H4 (cell line): ENCODE data around the gene LYST. TPM values are rescaled to one million over a fixed set of nuclear protein-coding genes. Genes with fewer than 3 reads are reported as not detected.

ENCODE experiments used
- DNase-seq: peaks from one replicate; pipeline ENCODE4 v3.0.0-alpha.2; 2015; ENCODE audit warnings: low spot score
- total RNA-seq: library from RNA; depleted of rRNA; stranded (reverse); fragments of >200 nt; shearing (Covaris generic); gene quantifications from 2 replicates; pipeline ENCODE4 v1.2.3, GENCODE V29; 2014

Gene LYST
- total RNA-seq, 1 experiment from 2014 or later = 8.4 TPM

- DNase-seq = no peak
Measured at GRCh38 chr1:235885655-235886262, 19.1 kb upstream of the LYST start.

- DNase-seq = peak; percentile 98
Measured at GRCh38 chr1:235883261-235883927, 16.7 kb upstream of the LYST start.

- DNase-seq = no peak
Measured at GRCh38 chr1:235882816-235883215, 16.1 kb upstream of the LYST start.

- DNase-seq = no peak
Measured at GRCh38 chr1:235881930-235882700, 15.4 kb upstream of the LYST start.

GRCh38 chr1:235878082-235878811 is 11.5 kb upstream of the LYST start:
- no peak for DNase-seq

- DNase-seq = no peak
Measured at GRCh38 chr1:235876402-235876841, 9.7 kb upstream of the LYST start.

GRCh38 chr1:235875036-235875597 is 8.4 kb upstream of the LYST start:
- DNase-seq = no peak

GRCh38 chr1:235874261-235874660 is 7.6 kb upstream of the LYST start:
- no peak for DNase-seq

GRCh38 chr1:235873571-235873970 is 6.9 kb upstream of the LYST start:
- no peak for DNase-seq

GRCh38 chr1:235873045-235873444 is 6.3 kb upstream of the LYST start:
- DNase-seq = no peak

GRCh38 chr1:235872270-235872669 is 5.6 kb upstream of the LYST start:
- no peak for DNase-seq

GRCh38 chr1:235867903-235868469 is 1.3 kb upstream of the LYST start:
- DNase-seq = no peak

GRCh38 chr1:235866913-235867845 is 473 bp upstream of the LYST start:
- peak; percentile 89 for DNase-seq

- no peak for DNase-seq
Measured at GRCh38 chr1:235865565-235866204, 1.0 kb downstream of the LYST start.

- no peak for DNase-seq
Measured at GRCh38 chr1:235864931-235865525, 1.7 kb downstream of the LYST start.

- no peak for DNase-seq
Measured at GRCh38 chr1:235864469-235864868, 2.2 kb downstream of the LYST start.

- DNase-seq = no peak
Measured at GRCh38 chr1:235863699-235864093, 3.0 kb downstream of the LYST start.

- no peak for DNase-seq
Measured at GRCh38 chr1:235861857-235862256, 4.8 kb downstream of the LYST start.

- DNase-seq = no peak
Measured at GRCh38 chr1:235860829-235861228, 5.9 kb downstream of the LYST start.
